Measurements from ENCODE around the gene BST1. TPM values are rescaled to one million over a fixed set of nuclear protein-coding genes. Genes with fewer than 3 reads are reported as not detected.
"Not testable (repeated sequence)": the region's sequence is repeated elsewhere in the genome, so short reads cannot be mapped to it uniquely, and the experiment has no call there.

The BST1 gene
- total RNA-seq, 4 donors from 2014 or later, result 3.7 to 6.7 (median 5.7) TPM

DNA sequence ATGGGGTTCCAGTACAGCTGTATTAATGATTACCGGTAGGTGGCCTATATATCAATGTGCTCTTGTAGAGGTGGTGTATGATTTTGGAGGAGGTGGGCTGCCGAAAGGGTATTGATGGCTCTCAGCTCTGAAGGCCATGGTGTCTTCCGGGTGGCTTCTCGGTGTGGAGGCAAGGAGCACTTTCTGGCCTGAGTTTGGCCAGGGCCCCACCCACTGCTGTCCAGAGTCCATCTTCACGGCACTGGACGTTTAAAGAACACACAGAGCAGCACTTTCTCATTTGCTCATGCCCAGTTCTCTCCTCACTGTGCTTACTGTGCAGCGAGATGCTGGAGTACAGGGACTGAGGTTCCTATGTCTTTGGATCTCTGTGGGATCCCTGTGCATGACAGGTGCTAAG is 16.1 kb downstream of the BST1 start:
- TF ChIP-seq POLR2A (IDR thresholded peaks at IDR 0.05), result no peak
- TF ChIP-seq, protein P1, sequence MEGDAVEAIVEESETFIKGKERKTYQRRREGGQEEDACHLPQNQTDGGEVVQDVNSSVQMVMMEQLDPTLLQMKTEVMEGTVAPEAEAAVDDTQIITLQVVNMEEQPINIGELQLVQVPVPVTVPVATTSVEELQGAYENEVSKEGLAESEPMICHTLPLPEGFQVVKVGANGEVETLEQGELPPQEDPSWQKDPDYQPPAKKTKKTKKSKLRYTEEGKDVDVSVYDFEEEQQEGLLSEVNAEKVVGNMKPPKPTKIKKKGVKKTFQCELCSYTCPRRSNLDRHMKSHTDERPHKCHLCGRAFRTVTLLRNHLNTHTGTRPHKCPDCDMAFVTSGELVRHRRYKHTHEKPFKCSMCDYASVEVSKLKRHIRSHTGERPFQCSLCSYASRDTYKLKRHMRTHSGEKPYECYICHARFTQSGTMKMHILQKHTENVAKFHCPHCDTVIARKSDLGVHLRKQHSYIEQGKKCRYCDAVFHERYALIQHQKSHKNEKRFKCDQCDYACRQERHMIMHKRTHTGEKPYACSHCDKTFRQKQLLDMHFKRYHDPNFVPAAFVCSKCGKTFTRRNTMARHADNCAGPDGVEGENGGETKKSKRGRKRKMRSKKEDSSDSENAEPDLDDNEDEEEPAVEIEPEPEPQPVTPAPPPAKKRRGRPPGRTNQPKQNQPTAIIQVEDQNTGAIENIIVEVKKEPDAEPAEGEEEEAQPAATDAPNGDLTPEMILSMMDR (IDR thresholded peaks at IDR 0.05), result no peak
- intact Hi-C loops (cut with DNase I; ENCODE audit: low total_unique reads), result no loop called here
- DNase-seq (ENCODE audit: low spot score in 2 of 2), result no peak
- no peak overlapping the region for H3K4me3 ChIP-seq (ENCODE audit: low read depth, poor library complexity, severe bottlenecking)
- WGBS, 2 donors, result 94 to 95% methylated on average over 7 of the region's 7 CpGs

DNA sequence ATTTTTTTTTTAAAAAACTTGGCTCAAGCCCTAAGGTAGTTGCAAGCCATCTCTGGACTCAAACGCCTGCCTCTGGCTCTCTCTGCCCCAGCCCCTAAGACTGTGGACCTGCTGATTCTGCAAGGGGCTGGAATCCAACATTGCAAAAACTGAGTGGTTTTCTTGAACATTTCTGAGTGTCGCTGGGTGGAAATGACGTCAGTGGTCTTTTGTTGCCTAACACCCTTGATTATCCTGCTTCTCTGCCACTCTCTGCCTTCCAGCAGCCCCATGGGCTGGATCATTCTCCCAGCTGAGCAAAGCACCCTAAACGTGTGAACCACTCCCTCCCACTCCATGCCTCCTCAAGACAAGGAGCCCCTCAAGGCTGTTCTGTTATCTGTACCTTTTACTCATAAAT is 16.6 kb downstream of the BST1 start:
- WGBS, 2 donors, result 85 to 87% methylated on average over 4 of the region's 4 CpGs
- intact Hi-C loops (cut with DNase I; ENCODE audit: low total_unique reads), result no loop called here
- TF ChIP-seq, protein P1 (IDR thresholded peaks at IDR 0.05), result no peak
- TF ChIP-seq POLR2A (IDR thresholded peaks at IDR 0.05), result no peak
- no peak overlapping the region for H3K4me3 ChIP-seq (ENCODE audit: low read depth, poor library complexity, severe bottlenecking)
- DNase-seq (ENCODE audit: low spot score in 2 of 2), result no peak

DNA sequence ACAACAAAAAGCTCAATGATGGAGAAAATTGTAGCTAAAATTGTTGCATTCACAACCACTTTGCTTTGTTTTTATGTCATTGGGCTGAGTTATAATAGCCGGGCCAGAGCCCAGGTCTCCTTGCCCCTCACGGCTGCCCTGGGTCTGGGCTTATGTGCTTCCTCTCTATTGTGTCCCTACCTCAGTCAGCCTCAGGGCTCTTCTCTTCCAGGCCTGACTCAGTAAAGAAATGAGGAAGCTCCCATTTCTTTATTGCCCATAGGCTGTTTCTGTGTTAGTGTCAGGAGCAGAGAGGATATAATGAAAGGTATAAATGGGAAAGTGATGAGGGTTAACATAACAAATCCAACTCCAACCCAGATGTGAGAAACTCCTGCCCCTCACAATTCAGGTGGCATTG is 18.0 kb downstream of the BST1 start:
- DNase-seq (ENCODE audit: low spot score in 2 of 2), result no peak
- intact Hi-C loops (cut with DNase I; ENCODE audit: low total_unique reads), result no loop called here

DNA sequence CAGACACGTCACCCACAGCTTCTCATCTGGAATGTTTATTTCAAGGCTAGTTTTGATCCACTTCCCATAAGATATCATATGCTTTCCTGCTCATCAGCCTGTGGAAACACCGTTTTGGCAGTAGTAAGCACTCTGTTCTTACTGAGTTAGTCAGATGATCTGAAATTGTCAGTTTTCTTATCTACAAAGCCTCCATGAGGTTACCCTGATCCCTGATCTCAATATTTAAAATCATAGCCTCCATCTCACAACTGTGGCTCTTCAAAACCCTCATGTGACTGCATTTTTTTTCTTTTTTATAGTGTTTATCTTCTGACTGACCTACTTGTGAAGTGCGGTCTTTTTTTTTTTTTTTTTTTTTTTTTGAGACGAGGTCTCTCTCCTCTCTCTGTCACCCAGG is 22.7 kb downstream of the BST1 start:
- WGBS, 2 donors, result 61 to 77% methylated on average over 4 of the region's 4 CpGs
- H3K4me3 ChIP-seq (ENCODE audit: low read depth, poor library complexity, severe bottlenecking), result no peak overlapping the region
- intact Hi-C loops (cut with DNase I; ENCODE audit: low total_unique reads), result no loop called here
- TF ChIP-seq, protein P1 (IDR thresholded peaks at IDR 0.05), result no peak
- no peak for TF ChIP-seq POLR2A (IDR thresholded peaks at IDR 0.05)
- no peak for DNase-seq (ENCODE audit: low spot score in 2 of 2)

More for the DNA sequence above, 18.0 kb downstream of the BST1 start:
- TF ChIP-seq POLR2A (IDR thresholded peaks at IDR 0.05), result no peak
- TF ChIP-seq, protein P1 (IDR thresholded peaks at IDR 0.05), result no peak
- WGBS, 2 donors, result 66 to 95% methylated on average over 2 of the region's 2 CpGs
- H3K4me3 ChIP-seq (ENCODE audit: low read depth, poor library complexity, severe bottlenecking), result no peak overlapping the region

DNA sequence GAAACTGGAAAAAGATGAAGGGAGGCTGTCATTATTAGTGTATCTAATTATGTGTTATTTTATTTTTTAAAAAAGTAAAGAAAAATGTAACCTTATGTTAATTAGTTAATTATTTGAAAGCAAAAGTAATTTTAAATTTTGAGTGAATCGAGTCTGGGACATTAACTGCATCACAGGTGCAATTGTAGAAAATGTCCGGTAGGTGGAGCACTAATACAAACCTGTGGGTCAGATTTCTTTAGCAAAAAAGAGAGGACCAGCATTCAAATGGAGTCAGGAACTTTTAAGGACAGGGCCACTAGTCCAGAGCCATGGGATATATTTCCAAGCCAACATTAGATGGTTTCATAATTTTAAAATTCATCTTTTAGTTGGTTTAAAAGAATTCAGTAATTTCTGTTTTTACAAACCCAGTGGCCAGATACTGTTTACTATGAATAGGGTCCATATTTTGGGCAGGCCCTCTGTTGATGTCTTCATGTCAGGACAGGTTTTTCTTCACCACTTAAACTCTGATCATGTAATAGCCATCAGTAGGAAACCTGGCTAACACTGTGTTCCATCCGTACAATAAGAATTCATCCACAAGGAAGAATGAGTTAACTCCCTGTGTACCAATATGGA is 27.2 kb downstream of the BST1 start:
- DNase-seq (ENCODE audit: low spot score in 2 of 2), result no peak
- intact Hi-C loops (cut with DNase I; ENCODE audit: low total_unique reads), result no loop called here
- H3K4me3 ChIP-seq (ENCODE audit: low read depth, poor library complexity, severe bottlenecking), result no peak overlapping the region
- WGBS, 2 donors, result 14 to 26% methylated on average over 3 of the region's 3 CpGs
- TF ChIP-seq, protein P1 (IDR thresholded peaks at IDR 0.05), result peak in 1 of 3 donors; percentile 37
- TF ChIP-seq POLR2A (IDR thresholded peaks at IDR 0.05), result no peak

DNA sequence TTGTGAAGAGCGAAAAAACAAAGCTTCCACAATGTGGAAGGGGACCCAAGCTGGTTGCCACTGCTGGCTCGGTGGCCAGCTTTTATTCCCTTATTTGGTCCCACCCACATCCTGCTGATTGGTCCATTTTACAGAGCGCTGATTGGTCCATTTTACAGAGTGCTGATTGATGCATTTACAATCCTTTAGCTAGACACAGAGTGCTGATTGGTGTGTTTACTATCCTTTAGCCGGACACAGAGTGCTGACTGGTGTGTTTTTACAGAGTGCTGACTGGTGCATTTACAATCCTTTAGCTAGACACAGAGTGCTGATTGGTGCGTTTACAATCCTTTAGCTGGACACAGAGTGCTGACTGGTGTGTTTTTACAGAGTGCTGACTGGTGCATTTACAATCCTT is 30.2 kb downstream of the BST1 start:
- intact Hi-C loops (cut with DNase I; ENCODE audit: low total_unique reads), result not testable (repeated sequence)

More for the DNA sequence above, 30.2 kb downstream of the BST1 start:
- not testable (repeated sequence) for H3K4me3 ChIP-seq (ENCODE audit: low read depth, poor library complexity, severe bottlenecking); DNase-seq (ENCODE audit: low spot score in 2 of 2)
- 71 to 76% methylated on average over 5 of the region's 5 CpGs for WGBS, 2 donors

All from lower leg skin (tissue), 4 donors.